ENCODE results near the gene SPACA5.

Gene SPACA5

DNA sequence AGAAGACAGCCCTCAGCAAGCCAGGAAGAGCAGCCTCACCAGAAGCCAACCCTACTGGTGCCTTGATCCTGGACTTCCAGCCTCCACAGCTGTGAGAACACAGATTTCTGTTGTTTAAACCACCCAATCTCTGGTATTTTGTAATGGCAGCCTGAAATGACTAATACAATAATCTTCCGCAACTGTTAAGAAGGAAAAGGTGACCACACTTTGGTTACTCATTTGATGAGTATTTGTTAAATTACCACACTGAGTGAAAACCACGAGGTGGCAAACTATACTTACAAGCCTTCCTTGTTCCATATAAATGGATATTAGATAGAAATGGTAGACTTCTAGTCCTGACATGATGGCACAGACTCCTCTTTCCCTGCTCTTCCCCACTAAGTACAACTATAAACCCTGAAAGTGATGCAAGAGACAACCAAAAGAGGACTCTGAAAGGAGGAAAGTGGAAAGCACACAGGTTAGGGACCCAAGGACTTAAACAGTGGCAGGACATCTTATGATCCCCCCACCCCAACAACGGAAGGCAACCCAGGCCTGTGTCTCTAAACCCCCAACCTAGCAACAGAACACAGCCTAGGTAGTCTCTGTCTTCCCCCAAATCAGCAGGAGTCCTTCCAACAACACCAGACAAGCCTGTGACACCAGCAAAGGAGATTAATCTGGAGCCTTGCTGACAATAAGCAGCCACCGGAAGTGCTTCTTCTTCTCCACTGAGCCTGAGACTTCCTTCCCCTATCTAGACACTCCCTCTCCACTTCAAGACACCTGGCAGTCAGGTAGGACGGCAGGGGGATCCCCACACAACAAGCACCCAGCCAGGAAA, 15.3 kb upstream of the SPACA5 start:
- DNase-seq (ENCODE audit: low read depth, low spot score): peak; percentile 65
- TF ChIP-seq, protein P1, sequence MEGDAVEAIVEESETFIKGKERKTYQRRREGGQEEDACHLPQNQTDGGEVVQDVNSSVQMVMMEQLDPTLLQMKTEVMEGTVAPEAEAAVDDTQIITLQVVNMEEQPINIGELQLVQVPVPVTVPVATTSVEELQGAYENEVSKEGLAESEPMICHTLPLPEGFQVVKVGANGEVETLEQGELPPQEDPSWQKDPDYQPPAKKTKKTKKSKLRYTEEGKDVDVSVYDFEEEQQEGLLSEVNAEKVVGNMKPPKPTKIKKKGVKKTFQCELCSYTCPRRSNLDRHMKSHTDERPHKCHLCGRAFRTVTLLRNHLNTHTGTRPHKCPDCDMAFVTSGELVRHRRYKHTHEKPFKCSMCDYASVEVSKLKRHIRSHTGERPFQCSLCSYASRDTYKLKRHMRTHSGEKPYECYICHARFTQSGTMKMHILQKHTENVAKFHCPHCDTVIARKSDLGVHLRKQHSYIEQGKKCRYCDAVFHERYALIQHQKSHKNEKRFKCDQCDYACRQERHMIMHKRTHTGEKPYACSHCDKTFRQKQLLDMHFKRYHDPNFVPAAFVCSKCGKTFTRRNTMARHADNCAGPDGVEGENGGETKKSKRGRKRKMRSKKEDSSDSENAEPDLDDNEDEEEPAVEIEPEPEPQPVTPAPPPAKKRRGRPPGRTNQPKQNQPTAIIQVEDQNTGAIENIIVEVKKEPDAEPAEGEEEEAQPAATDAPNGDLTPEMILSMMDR (IDR thresholded peaks at IDR 0.05; ENCODE audit: low read depth, low read length): no peak
- in situ Hi-C loops (cut with HindIII; ENCODE audit: low sequenced_read_pairs): no loop called here

DNA sequence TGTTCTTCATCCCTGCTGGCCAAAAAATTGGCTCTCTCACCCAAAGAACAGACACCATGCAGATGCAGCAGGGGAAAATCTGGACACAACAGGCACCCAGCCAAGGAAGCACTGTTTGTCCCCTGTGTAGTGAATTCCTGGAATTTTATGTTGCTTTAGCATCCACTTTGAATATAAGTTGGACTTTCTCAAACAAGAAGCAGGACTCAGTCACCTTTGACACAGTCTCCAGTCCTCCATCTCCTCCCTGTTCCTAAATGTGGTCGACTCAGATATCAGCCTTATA, 14.8 kb upstream of the SPACA5 start:
- DNase-seq (ENCODE audit: low read depth, low spot score): no peak
- TF ChIP-seq, protein P1 (IDR thresholded peaks at IDR 0.05; ENCODE audit: low read depth, low read length): no peak
- no peak overlapping the region for H3K4me3 ChIP-seq (ENCODE audit: low read depth, low read length)
- in situ Hi-C loops (cut with HindIII; ENCODE audit: low sequenced_read_pairs): no loop called here

More for the DNA sequence above, 15.3 kb upstream of the SPACA5 start:
- no peak overlapping the region for H3K4me3 ChIP-seq (ENCODE audit: low read depth, low read length)

DNA sequence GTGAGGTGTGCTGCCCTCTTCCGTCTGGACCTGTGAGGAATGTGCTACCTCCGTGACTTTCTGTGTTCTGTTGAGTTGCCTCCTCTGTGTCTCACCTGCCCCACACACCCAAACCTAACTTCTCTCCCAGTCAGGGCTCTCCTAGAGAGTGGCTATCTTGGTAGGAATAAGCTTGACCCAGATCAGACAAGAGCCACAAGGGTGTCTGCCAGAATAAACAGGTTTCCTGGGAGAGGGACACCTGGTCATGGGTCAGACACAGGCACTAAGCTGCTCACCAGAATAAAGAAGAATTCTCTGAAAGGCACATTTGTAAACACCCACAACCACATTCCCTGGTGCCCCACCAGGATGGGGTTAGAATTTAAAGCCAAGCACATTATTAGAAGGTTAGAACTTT, 14.1 kb upstream of the SPACA5 start:
- in situ Hi-C loops (cut with HindIII; ENCODE audit: low sequenced_read_pairs): no loop called here
- TF ChIP-seq, protein P1 (IDR thresholded peaks at IDR 0.05; ENCODE audit: low read depth, low read length): no peak
- DNase-seq (ENCODE audit: low read depth, low spot score): no peak
- no peak overlapping the region for H3K4me3 ChIP-seq (ENCODE audit: low read depth, low read length)

- in situ Hi-C loops (cut with HindIII; ENCODE audit: low sequenced_read_pairs): no loop called here
- no peak for DNase-seq (ENCODE audit: low read depth, low spot score)
- TF ChIP-seq, protein P1 (IDR thresholded peaks at IDR 0.05; ENCODE audit: low read depth, low read length): no peak
- H3K4me3 ChIP-seq (ENCODE audit: low read depth, low read length): no peak overlapping the region
These were observed 5.5 kb upstream of the SPACA5 start for GRCh38 chrX:48001260-48001659.

GRCh38 chrX:48002319-48002718, 4.5 kb upstream of the SPACA5 start:
- TF ChIP-seq, protein P1 (IDR thresholded peaks at IDR 0.05; ENCODE audit: low read depth, low read length): no peak
- in situ Hi-C loops (cut with HindIII; ENCODE audit: low sequenced_read_pairs): no loop called here
- DNase-seq (ENCODE audit: low read depth, low spot score): no peak
- H3K4me3 ChIP-seq (ENCODE audit: low read depth, low read length): no peak overlapping the region

DNA sequence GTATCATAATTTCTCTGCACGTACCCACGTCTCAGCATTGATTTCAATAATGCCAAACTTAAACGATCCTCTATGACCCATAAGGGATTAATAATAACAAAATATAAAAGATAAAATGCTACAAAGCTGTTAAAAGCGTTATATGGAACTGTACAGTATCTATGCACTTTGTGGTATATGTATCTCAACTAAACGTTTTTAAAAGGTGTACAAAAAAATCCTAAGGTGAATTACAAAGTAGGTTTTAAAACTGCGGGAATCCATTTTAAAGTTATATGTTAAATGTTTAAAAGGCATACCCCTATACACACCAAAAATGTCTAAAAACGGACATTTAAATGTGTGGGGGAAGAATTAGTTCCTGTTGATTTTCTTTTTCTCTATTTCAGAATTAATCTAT, 3.9 kb upstream of the SPACA5 start:
- TF ChIP-seq, protein P1 (IDR thresholded peaks at IDR 0.05; ENCODE audit: low read depth, low read length): no peak
- H3K4me3 ChIP-seq (ENCODE audit: low read depth, low read length): peak overlapping the region; percentile 69
- DNase-seq (ENCODE audit: low read depth, low spot score): no peak
- in situ Hi-C loops (cut with HindIII; ENCODE audit: low sequenced_read_pairs): no loop called here

All from astrocyte of the spinal cord (primary cell).